Measurements from ENCODE around the gene PTPRN2. TPM values are rescaled to one million over a fixed set of nuclear protein-coding genes. Genes with fewer than 3 reads are reported as not detected.
"Not testable (repeated sequence)": the region's sequence is repeated elsewhere in the genome, so short reads cannot be mapped to it uniquely, and the experiment has no call there.

The PTPRN2 gene
- total RNA-seq, 2 experiments from 2014 or later, result 0.46 to 0.51 TPM

GRCh38 chr7:157990226-157990880, 597.3 kb downstream of the PTPRN2 start:
- ChIA-PET POLR2A (no interaction called here), CTCF (no interaction called here)
- Mint-ChIP-seq H3K27ac (no peak overlapping the region), H3K27me3 (no peaks in the 10 kb centered on the region), H3K4me1 (no peaks in the 10 kb centered on the region), H3K9me3 (ENCODE audit: low read depth) (no peaks in the 10 kb centered on the region), H3K36me3 (ENCODE audit: low read depth) (no peaks in the 10 kb centered on the region), H3K4me3 (no peak overlapping the region)
- intact Hi-C loops (cut with DNase I, micrococcal nuclease), result no loop called here
- ATAC-seq (no peak), DNase-seq (no peak)

DNA sequence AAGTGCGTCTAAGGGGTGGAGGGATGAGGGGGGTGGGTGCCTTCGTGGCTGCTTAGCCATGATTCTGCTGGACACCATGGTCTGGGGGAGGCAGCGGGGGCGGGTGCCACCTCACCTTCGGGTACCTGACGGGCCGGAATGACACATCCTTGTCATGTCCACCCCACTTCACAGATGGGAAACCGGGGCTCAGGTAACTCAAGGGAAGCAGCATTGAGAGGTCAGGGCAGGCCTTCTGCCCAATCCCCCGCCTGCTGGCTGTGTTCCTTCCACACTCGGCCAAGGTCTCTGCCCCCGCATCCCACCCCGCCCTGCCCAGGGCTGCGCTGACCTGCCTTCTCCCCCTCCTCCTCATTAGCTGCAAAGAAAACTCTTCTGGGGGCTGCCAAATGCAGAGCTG, 598.0 kb downstream of the PTPRN2 start:
- ChIA-PET CTCF (no interaction called here), POLR2A (no interaction called here)
- intact Hi-C loops (cut with DNase I, micrococcal nuclease), result no loop called here
- no peak overlapping the region for H3K27ac Mint-ChIP-seq
- no peaks in the 10 kb centered on the region for H3K4me1 Mint-ChIP-seq
- DNase-seq (no peak), ATAC-seq (no peak)
- no peaks in the 10 kb centered on the region for H3K27me3 Mint-ChIP-seq
- H3K4me3 Mint-ChIP-seq, result no peak overlapping the region
- no peaks in the 10 kb centered on the region for H3K9me3 Mint-ChIP-seq (ENCODE audit: low read depth)
- H3K36me3 Mint-ChIP-seq (ENCODE audit: low read depth), result no peaks in the 10 kb centered on the region

DNA sequence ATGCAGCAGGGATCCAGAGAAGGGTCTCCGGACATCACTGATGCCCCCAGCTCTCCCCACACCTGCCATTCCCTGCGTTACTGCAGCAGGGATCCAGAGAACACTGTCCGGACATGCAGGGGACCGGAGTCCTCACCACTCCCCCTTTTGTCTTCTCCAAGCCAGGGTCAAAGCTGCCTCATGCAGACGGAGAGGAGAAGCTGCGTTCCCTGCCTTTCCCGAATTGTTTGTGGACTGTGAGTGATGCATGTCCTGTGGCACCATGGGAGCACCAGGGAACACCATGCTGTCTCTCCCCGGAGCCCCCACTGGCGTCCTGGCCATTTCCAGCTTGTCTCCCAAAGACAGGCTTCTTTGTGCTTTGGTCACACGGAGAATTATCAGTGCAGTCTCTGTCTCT, 599.7 kb downstream of the PTPRN2 start:
- ChIA-PET CTCF (no interaction called here), POLR2A (no interaction called here)
- ATAC-seq (no peak), DNase-seq (no peak)
- intact Hi-C loops (cut with DNase I, micrococcal nuclease), result no loop called here
- H3K9me3 Mint-ChIP-seq (ENCODE audit: low read depth), result no peaks in the 10 kb centered on the region
- H3K4me3 Mint-ChIP-seq, result no peak overlapping the region
- no peak overlapping the region for H3K27ac Mint-ChIP-seq
- no peaks in the 10 kb centered on the region for H3K27me3 Mint-ChIP-seq
- no peaks in the 10 kb centered on the region for H3K4me1 Mint-ChIP-seq
- H3K36me3 Mint-ChIP-seq (ENCODE audit: low read depth), result no peaks in the 10 kb centered on the region

- POLR2A ChIA-PET, result no interaction called here
- Mint-ChIP-seq H3K4me1 (no peaks in the 10 kb centered on the region), H3K9me3 (ENCODE audit: low read depth) (no peaks in the 10 kb centered on the region), H3K27me3 (no peaks in the 10 kb centered on the region), H3K27ac (no peak overlapping the region), H3K4me3 (no peak overlapping the region), H3K36me3 (ENCODE audit: low read depth) (no peaks in the 10 kb centered on the region)
- no peak for ATAC-seq
- DNase-seq, result no peak
- CTCF ChIA-PET, result no interaction called here
- intact Hi-C loops (cut with DNase I, micrococcal nuclease), result no loop called here
Observed at GRCh38 chr7:157986051-157986450, 601.6 kb downstream of the PTPRN2 start.

GRCh38 chr7:157985636-157986035, 602.0 kb downstream of the PTPRN2 start:
- ATAC-seq (no peak), DNase-seq (no peak)
- POLR2A ChIA-PET, result no interaction called here
- Mint-ChIP-seq H3K4me1 (no peaks in the 10 kb centered on the region), H3K36me3 (ENCODE audit: low read depth) (no peaks in the 10 kb centered on the region), H3K27ac (no peak overlapping the region), H3K9me3 (ENCODE audit: low read depth) (no peaks in the 10 kb centered on the region), H3K4me3 (no peak overlapping the region), H3K27me3 (no peaks in the 10 kb centered on the region)
- CTCF ChIA-PET, result no interaction called here
- intact Hi-C loops (cut with DNase I, micrococcal nuclease), result no loop called here

DNA sequence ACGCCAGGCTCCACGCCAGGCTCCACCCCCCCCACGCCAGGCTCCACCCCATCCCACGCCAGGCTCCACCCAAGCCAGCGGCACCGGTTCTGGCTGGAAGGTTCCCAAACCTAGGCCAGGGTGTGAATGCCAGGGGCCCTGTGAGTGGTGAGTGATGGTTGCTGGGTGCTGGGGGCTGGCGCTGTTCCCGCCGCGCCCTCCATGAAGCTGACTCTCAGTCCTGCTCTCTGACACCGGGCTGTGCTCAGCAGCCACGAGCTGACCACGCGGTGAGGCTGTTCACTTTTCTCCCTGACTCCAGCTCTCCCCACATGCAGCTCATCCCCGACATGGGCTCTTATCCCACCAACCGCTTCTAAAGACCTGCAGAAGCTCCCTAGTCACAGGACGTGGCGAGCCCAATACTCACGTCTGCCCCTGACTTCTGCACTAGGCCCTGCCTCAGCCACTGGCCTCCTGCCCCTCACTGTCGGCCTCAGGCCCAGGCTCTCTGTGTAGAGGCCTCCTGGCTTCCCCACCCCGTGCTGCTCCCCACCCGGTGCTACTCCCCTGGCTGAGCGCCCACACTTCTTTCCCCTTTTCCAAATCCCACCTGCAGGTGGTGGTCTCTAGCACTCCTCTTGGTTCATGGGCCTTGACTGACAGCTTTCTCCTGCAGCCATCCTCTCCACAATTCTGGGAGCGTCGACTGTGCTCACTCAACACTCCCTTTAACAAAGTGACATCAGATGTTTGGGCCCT, 603.0 kb downstream of the PTPRN2 start:
- no peak for DNase-seq
- Mint-ChIP-seq H3K27me3 (no peaks in the 10 kb centered on the region), H3K27ac (no peak overlapping the region), H3K4me3 (no peak overlapping the region), H3K4me1 (no peaks in the 10 kb centered on the region), H3K36me3 (ENCODE audit: low read depth) (no peaks in the 10 kb centered on the region), H3K9me3 (ENCODE audit: low read depth) (no peaks in the 10 kb centered on the region)
- intact Hi-C loops (cut with DNase I, micrococcal nuclease), result no loop called here
- POLR2A ChIA-PET, result no interaction called here
- no peak for ATAC-seq
- CTCF ChIA-PET, result no interaction called here

GRCh38 chr7:157983502-157984422, 603.9 kb downstream of the PTPRN2 start:
- DNase-seq (no peak), ATAC-seq (no peak)
- no peaks in the 10 kb centered on the region for H3K27me3 Mint-ChIP-seq
- ChIA-PET CTCF (no interaction called here), POLR2A (no interaction called here)
- H3K4me3 Mint-ChIP-seq, result no peak overlapping the region
- H3K27ac Mint-ChIP-seq, result no peak overlapping the region
- H3K9me3 Mint-ChIP-seq (ENCODE audit: low read depth), result no peaks in the 10 kb centered on the region
- H3K4me1 Mint-ChIP-seq, result no peaks in the 10 kb centered on the region
- intact Hi-C loops (cut with DNase I, micrococcal nuclease), result no loop called here
- no peaks in the 10 kb centered on the region for H3K36me3 Mint-ChIP-seq (ENCODE audit: low read depth)

DNA sequence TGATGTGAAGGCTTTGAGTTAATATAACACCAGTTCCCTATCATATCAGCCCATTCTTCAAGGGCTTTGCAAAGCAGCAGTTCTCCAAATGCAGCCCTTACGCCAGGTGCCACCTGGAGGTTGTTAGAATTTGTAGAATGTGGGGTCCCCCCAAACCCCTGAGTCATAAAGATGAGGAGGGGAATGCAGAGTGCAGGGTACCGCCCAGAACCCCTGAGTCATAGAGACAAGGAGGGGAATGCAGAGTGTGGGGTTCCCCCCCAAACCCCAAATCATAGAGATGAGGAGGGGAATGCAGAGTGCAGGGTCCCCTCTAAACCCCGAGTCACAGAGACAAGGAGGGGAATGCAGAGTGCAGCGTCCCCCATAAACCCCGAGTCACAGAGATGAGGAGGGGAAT, 605.8 kb downstream of the PTPRN2 start:
- H3K36me3 Mint-ChIP-seq (ENCODE audit: low read depth), result no peaks in the 10 kb centered on the region
- ChIA-PET CTCF (no interaction called here), POLR2A (no interaction called here)
- H3K27me3 Mint-ChIP-seq, result no peaks in the 10 kb centered on the region
- H3K4me3 Mint-ChIP-seq, result no peak overlapping the region
- no peak for ATAC-seq
- H3K27ac Mint-ChIP-seq, result no peak overlapping the region
- no peaks in the 10 kb centered on the region for H3K9me3 Mint-ChIP-seq (ENCODE audit: low read depth)
- no peaks in the 10 kb centered on the region for H3K4me1 Mint-ChIP-seq
- intact Hi-C loops (cut with DNase I, micrococcal nuclease), result no loop called here
- no peak for DNase-seq

DNA sequence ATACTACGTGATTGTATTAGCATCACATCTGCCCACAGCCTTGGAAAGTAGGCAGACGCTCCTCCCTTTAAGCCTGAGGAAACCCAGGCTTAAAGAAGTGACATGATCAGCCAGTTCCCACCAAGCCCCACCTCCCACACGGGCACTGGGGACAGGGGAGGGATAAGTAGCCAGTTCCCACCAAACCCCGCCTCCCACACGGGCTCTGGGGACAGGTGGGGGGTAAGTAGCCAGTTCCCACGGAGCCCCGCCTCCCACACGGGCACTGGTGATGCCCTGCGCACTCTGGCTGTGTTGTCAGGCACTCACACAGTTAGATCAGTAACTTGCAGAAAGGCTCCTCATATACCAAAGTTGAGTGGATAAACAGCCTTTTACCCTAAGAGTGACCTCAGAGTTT, 606.8 kb downstream of the PTPRN2 start:
- no peak for DNase-seq
- intact Hi-C loops (cut with DNase I, micrococcal nuclease), result no loop called here

GRCh38 chr7:157980341-157980731, 607.3 kb downstream of the PTPRN2 start:
- H3K4me1 Mint-ChIP-seq; ATAC-seq; H3K27me3 Mint-ChIP-seq; H3K27ac Mint-ChIP-seq; DNase-seq; H3K9me3 Mint-ChIP-seq (ENCODE audit: low read depth); POLR2A ChIA-PET; H3K4me3 Mint-ChIP-seq; H3K36me3 Mint-ChIP-seq (ENCODE audit: low read depth); CTCF ChIA-PET; intact Hi-C loops (cut with DNase I, micrococcal nuclease): not testable (repeated sequence)

More for the DNA sequence above, 606.8 kb downstream of the PTPRN2 start:
- ChIA-PET POLR2A (no interaction called here), CTCF (no interaction called here)
- Mint-ChIP-seq H3K9me3 (ENCODE audit: low read depth) (no peaks in the 10 kb centered on the region), H3K4me3 (no peak overlapping the region), H3K36me3 (ENCODE audit: low read depth) (no peaks in the 10 kb centered on the region), H3K27ac (no peak overlapping the region), H3K4me1 (no peaks in the 10 kb centered on the region), H3K27me3 (no peaks in the 10 kb centered on the region)
- no peak for ATAC-seq

GRCh38 chr7:157979636-157980340, 607.8 kb downstream of the PTPRN2 start:
- ATAC-seq, result no peak
- intact Hi-C loops (cut with DNase I, micrococcal nuclease), result no loop called here
- H3K27ac Mint-ChIP-seq, result no peak overlapping the region
- POLR2A ChIA-PET, result no interaction called here
- no peak overlapping the region for H3K4me3 Mint-ChIP-seq
- CTCF ChIA-PET, result no interaction called here
- H3K4me1 Mint-ChIP-seq, result no peaks in the 10 kb centered on the region
- no peaks in the 10 kb centered on the region for H3K27me3 Mint-ChIP-seq
- peaks cover 5% of the 10 kb centered on the region for H3K9me3 Mint-ChIP-seq (ENCODE audit: low read depth)
- H3K36me3 Mint-ChIP-seq (ENCODE audit: low read depth), result peaks cover 5% of the 10 kb centered on the region
- no peak for DNase-seq
